ENCODE measurements around the gene AP2A2. TPM values are rescaled to one million over a fixed set of nuclear protein-coding genes. Genes with fewer than 3 reads are reported as not detected.

The AP2A2 gene
- total RNA-seq, 1 experiment from 2014 or later = 55.5 TPM

DNA sequence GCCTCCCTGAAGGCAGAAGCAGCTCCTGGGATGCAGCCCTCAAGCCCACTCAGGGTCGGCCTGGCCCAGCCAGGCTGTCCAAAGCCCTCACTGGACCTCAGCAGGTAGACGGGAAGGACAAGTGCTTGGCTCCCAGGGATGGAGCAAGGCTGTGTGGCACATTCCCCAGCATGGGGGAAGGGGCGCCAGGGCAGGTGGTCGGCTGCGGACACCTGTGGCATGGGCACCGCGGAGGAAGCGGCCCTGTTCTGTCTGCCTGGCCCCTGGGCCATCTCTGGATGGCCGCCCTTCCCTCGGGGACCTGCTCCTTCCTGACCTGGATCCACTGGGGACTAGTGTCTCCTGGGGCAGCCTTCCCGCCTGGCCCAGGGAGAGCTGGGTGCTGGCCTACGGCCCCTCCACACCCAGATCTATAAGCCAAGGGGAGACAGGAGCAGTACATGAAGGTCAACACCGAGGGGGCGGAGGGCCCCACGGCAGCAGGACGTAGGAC is 41.0 kb upstream of the AP2A2 start:
- Histone ChIP-seq H4K20me1 (ENCODE audit: insufficient read depth) (no peaks in the 10 kb centered on the region), H2AFZ (ENCODE audit: low read depth, low read length, poor library complexity, severe bottlenecking) (no peak overlapping the region), H3K36me3 (ENCODE audit: control insufficient read depth in 1 of 2, insufficient read depth in 2 of 2, low read length in 2 of 2) (peaks cover 2 to 4% of the 10 kb centered on the region in 2 experiments; a peak in 3 of 4 replicates), H3K27ac (ENCODE audit: low read depth, low read length) (no peak overlapping the region), H3K9me3 (ENCODE audit: control insufficient read depth in 1 of 2, insufficient read depth in 1 of 2, low read depth in 1 of 2, low read length in 2 of 2) (no peaks in the 10 kb centered on the region), H3K4me2 (ENCODE audit: low read length) (no peak overlapping the region), H3K4me1 (ENCODE audit: control insufficient read depth in 1 of 2, insufficient read depth in 2 of 2, low read length in 2 of 2) (no peaks in the 10 kb centered on the region), H3K9ac (ENCODE audit: low read length) (no peak overlapping the region), H3K4me3 (replicated peaks in 1 of 2; ENCODE audit: low read depth in 1 of 2, low read length in 2 of 2) (no peak overlapping the region), H3K9me2 (ENCODE audit: insufficient read depth) (no peaks in the 10 kb centered on the region), H3K27me3 (ENCODE audit: insufficient read depth, low read length) (no peaks in the 10 kb centered on the region), H3K79me2 (ENCODE audit: insufficient read depth, low read length) (no peaks in the 10 kb centered on the region)
- no peak for DNase-seq (ENCODE audit: low read depth, low spot score)
- BruUV-seq (replicated peaks) = no TSS peak
- no peak for TF ChIP-seq RAD21 (IDR thresholded peaks at IDR 0.05; ENCODE audit: low read depth)
- TF ChIP-seq, protein P1, sequence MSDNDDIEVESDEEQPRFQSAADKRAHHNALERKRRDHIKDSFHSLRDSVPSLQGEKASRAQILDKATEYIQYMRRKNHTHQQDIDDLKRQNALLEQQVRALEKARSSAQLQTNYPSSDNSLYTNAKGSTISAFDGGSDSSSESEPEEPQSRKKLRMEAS (IDR thresholded peaks at IDR 0.05) = no peak
- no peak for TF ChIP-seq EZH2phosphoT487 (IDR thresholded peaks at IDR 0.05; ENCODE audit: borderline replicate concordance)
- no peak for TF ChIP-seq ZBTB33 (IDR thresholded peaks at IDR 0.05; ENCODE audit: extremely low read depth, insufficient replicate concordance, low read length)
- TF ChIP-seq ZNF274 (IDR thresholded peaks at IDR 0.05; ENCODE audit: low read depth, low read length) = no peak
- no peak for TF ChIP-seq POLR2AphosphoS5 (IDR thresholded peaks at IDR 0.05; ENCODE audit: low read depth, low read length)
- no peak for TF ChIP-seq CBX3 (IDR thresholded peaks at IDR 0.05; ENCODE audit: low read depth)
- no peak for TF ChIP-seq CTCF (IDR thresholded peaks at IDR 0.05 in 2 of 3, conservative IDR thresholded peaks at IDR 0.05 in 1 of 3; ENCODE audit: borderline replicate concordance in 1 of 3, insufficient read depth in 1 of 3, low read depth in 2 of 3, low read length in 2 of 3)
- no peak for TF ChIP-seq SRF (IDR thresholded peaks at IDR 0.05; ENCODE audit: low read depth)
- TF ChIP-seq FOSL1 (IDR thresholded peaks at IDR 0.05; ENCODE audit: low read depth) = no peak
- TF ChIP-seq EZH2 (IDR thresholded peaks at IDR 0.05) = no peak
- ATAC-seq = no peak
- intact Hi-C loops (cut with micrococcal nuclease) = no loop called here
- ChIA-PET POLR2A (no interaction called here), CTCF (no interaction called here), RAD21 (ENCODE audit: low non-redundant PET in 1 of 2, low total read pairs in 2 of 2, uncharacterized antibody in 2 of 2, unreplicated experiment in 2 of 2) (no interaction called here)
